ENCODE measurements around the gene SIGLEC9. TPM values are rescaled to one million over a fixed set of nuclear protein-coding genes. Genes with fewer than 3 reads are reported as not detected.

Gene SIGLEC9
- total RNA-seq, 2 donors from 2014 or later = 0.33 to 1.3 TPM

GRCh38 chr19:51125421-51126075 is 842 bp downstream of the SIGLEC9 start:
- DNase-seq = no peak
- Histone ChIP-seq H3K9me3 (no peaks in the 10 kb centered on the region), H3K27me3 (no peaks in the 10 kb centered on the region), H3K27ac (peak overlapping the region in 1 of 4 donors; percentile 69), H3K4me3 (no peak overlapping the region), H3K36me3 (replicated peaks in 1 of 2; ENCODE audit: insufficient read depth in 1 of 2, low read depth in 2 of 2) (no peaks in the 10 kb centered on the region), H3K4me1 (no peaks in the 10 kb centered on the region)
- intact Hi-C loops (cut with DNase I) = no loop called here
- no peak for ATAC-seq
- TF ChIP-seq POLR2A (IDR thresholded peaks at IDR 0.05) = no peak
- no peak for TF ChIP-seq CTCF (IDR thresholded peaks at IDR 0.05)
- 53 to 63% methylated on average over 6 to 14 of the region's 16 CpGs for WGBS, 2 donors

GRCh38 chr19:51127032-51127431 is 2.3 kb downstream of the SIGLEC9 start:
- intact Hi-C loops (cut with DNase I) = no loop called here
- TF ChIP-seq POLR2A (IDR thresholded peaks at IDR 0.05) = no peak
- no peak for TF ChIP-seq CTCF (IDR thresholded peaks at IDR 0.05)
- DNase-seq (no peak), ATAC-seq (no peak)
- H3K27ac ChIP-seq = peak overlapping the region in 1 of 4 donors; percentile 49
- no peaks in the 10 kb centered on the region for H3K36me3 ChIP-seq (replicated peaks in 1 of 2; ENCODE audit: insufficient read depth in 1 of 2, low read depth in 2 of 2)
- 45 to 64% methylated on average over 2 to 6 of the region's 6 CpGs for WGBS, 2 donors
- H3K27me3 ChIP-seq = no peaks in the 10 kb centered on the region
- no peak overlapping the region for H3K4me3 ChIP-seq
- no peaks in the 10 kb centered on the region for H3K9me3 ChIP-seq
- peaks cover 3% of the 10 kb centered on the region for H3K4me1 ChIP-seq

DNA sequence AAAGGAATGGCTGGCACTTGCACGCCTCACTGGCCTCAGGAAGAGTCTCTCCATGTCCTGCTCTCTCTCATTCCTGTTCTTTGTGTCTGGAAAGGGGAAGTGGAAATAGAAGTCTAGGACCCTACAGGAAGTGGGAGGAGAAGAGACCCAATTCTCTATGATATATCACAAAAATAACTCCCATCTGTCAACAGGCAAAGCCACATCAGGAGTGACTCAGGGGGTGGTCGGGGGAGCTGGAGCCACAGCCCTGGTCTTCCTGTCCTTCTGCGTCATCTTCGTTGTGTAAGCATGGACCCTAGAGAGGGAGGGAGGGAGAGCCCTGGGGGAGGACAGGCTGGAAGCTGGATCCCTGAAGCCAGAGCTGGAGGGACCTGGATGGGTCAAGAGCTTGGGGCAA is 3.0 kb downstream of the SIGLEC9 start:
- TF ChIP-seq POLR2A (IDR thresholded peaks at IDR 0.05) = peak in 2 of 3 donors; percentile 28 to 65
- TF ChIP-seq CTCF (IDR thresholded peaks at IDR 0.05) = no peak
- H3K4me3 ChIP-seq = no peak overlapping the region
- peak overlapping the region in 1 of 4 donors; percentile 58 for H3K27ac ChIP-seq
- ATAC-seq = no peak
- intact Hi-C loops (cut with DNase I) = no loop called here
- no peaks in the 10 kb centered on the region for H3K27me3 ChIP-seq
- peak in 1 of 4 donors; percentile 80 for DNase-seq
- WGBS, 2 donors = 40 to 63% methylated on average over 2 to 4 of the region's 4 CpGs
- H3K4me1 ChIP-seq = peaks cover 8% of the 10 kb centered on the region
- H3K9me3 ChIP-seq = no peaks in the 10 kb centered on the region
- H3K36me3 ChIP-seq (replicated peaks in 1 of 2; ENCODE audit: insufficient read depth in 1 of 2, low read depth in 2 of 2) = no peaks in the 10 kb centered on the region

GRCh38 chr19:51128227-51128626 is 3.5 kb downstream of the SIGLEC9 start:
- ATAC-seq (no peak), DNase-seq (no peak)
- Histone ChIP-seq H3K9me3 (no peaks in the 10 kb centered on the region), H3K36me3 (replicated peaks in 1 of 2; ENCODE audit: insufficient read depth in 1 of 2, low read depth in 2 of 2) (no peaks in the 10 kb centered on the region), H3K4me1 (peaks cover 8% of the 10 kb centered on the region), H3K27me3 (no peaks in the 10 kb centered on the region), H3K27ac (peak overlapping the region in 1 of 4 donors; percentile 58), H3K4me3 (no peak overlapping the region)
- intact Hi-C loops (cut with DNase I) = no loop called here
- 64 to 80% methylated on average over 7 of the region's 7 CpGs for WGBS, 2 donors
- TF ChIP-seq CTCF (IDR thresholded peaks at IDR 0.05) (no peak), POLR2A (IDR thresholded peaks at IDR 0.05) (no peak)

- no peaks in the 10 kb centered on the region for H3K27me3 ChIP-seq
- H3K27ac ChIP-seq = no peak overlapping the region
- TF ChIP-seq CTCF (IDR thresholded peaks at IDR 0.05) = no peak
- no peak for TF ChIP-seq POLR2A (IDR thresholded peaks at IDR 0.05)
- intact Hi-C loops (cut with DNase I) = no loop called here
- ATAC-seq = no peak
- H3K9me3 ChIP-seq = no peaks in the 10 kb centered on the region
- H3K4me1 ChIP-seq = peaks cover 8% of the 10 kb centered on the region
- WGBS, 2 donors = 75 to 77% methylated on average over 8 of the region's 8 CpGs
- H3K36me3 ChIP-seq (replicated peaks in 1 of 2; ENCODE audit: insufficient read depth in 1 of 2, low read depth in 2 of 2) = no peaks in the 10 kb centered on the region
- no peak overlapping the region for H3K4me3 ChIP-seq
- no peak for DNase-seq
Measured at GRCh38 chr19:51129716-51130115, 5.0 kb downstream of the SIGLEC9 start.
